ENCODE data around the gene CLDN20.
"Not testable (repeated sequence)": the region's sequence is repeated elsewhere in the genome, so short reads cannot be mapped to it uniquely, and the experiment has no call there.

Gene CLDN20

GRCh38 chr6:155263373-155264063 lies at the start of gene CLDN20:
TSS of gene CLDN20 (plus strand) at chr6:155264013. CDS start at chr6:155275720, 11,707 bp downstream.
- no peak for DNase-seq

GRCh38 chr6:155215906-155216305 lies 47.9 kb upstream of the CLDN20 start:
- no peak for DNase-seq

GRCh38 chr6:155216312-155217046 lies 47.3 kb upstream of the CLDN20 start:
- DNase-seq = no peak

- DNase-seq = not testable (repeated sequence)
Observed at GRCh38 chr6:155218711-155219110, 45.1 kb upstream of the CLDN20 start.

- DNase-seq = no peak
Observed at GRCh38 chr6:155219299-155219698, 44.5 kb upstream of the CLDN20 start.

GRCh38 chr6:155219858-155220301 lies 43.9 kb upstream of the CLDN20 start:
- peak; percentile 29 for DNase-seq

GRCh38 chr6:155221086-155221485 lies 42.7 kb upstream of the CLDN20 start:
- no peak for DNase-seq

GRCh38 chr6:155222506-155222905 lies 41.3 kb upstream of the CLDN20 start:
- DNase-seq = no peak

- DNase-seq = no peak
Observed at GRCh38 chr6:155223646-155224451, 40.0 kb upstream of the CLDN20 start.

- DNase-seq = no peak
Observed at GRCh38 chr6:155224618-155225017, 39.2 kb upstream of the CLDN20 start.

GRCh38 chr6:155227046-155227445 lies 36.8 kb upstream of the CLDN20 start:
- no peak for DNase-seq

GRCh38 chr6:155228546-155229166 lies 35.2 kb upstream of the CLDN20 start:
- peak; percentile 38 for DNase-seq

- not testable (repeated sequence) for DNase-seq
Observed at GRCh38 chr6:155230975-155231374, 32.8 kb upstream of the CLDN20 start.

GRCh38 chr6:155232848-155233247 lies 31.0 kb upstream of the CLDN20 start:
- DNase-seq = no peak

GRCh38 chr6:155234167-155234566 lies 29.6 kb upstream of the CLDN20 start:
- DNase-seq = no peak

- no peak for DNase-seq
Observed at GRCh38 chr6:155234687-155235086, 29.1 kb upstream of the CLDN20 start.

GRCh38 chr6:155235087-155235486 lies 28.7 kb upstream of the CLDN20 start:
- no peak for DNase-seq

GRCh38 chr6:155237613-155238012 lies 26.2 kb upstream of the CLDN20 start:
- DNase-seq = no peak

- DNase-seq = no peak
Observed at GRCh38 chr6:155240905-155241600, 22.8 kb upstream of the CLDN20 start.

GRCh38 chr6:155241966-155242365 lies 21.8 kb upstream of the CLDN20 start:
- DNase-seq = no peak

GRCh38 chr6:155244434-155244833 lies 19.4 kb upstream of the CLDN20 start:
- DNase-seq = no peak

GRCh38 chr6:155245193-155245592 lies 18.6 kb upstream of the CLDN20 start:
- DNase-seq = no peak

All from femur (tissue), 1 donor.